Cardiac fibroblast (primary cell): ENCODE results near the gene UBE3A.

Experiments
- DNase-seq, 2 donors: peaks; one replicate each; pipeline versions ENCODE4 v3.0.0 to v3.0.0-alpha.2; 2010; ENCODE audit warnings: low read depth in 2 of 2
- H3K4me3 ChIP-seq, 2 donors: replicated peaks in 1 of 2; 1 replicate in 1 of 2; 2 replicates in 1 of 2; pipeline ENCODE4 v1.5.1; 2011; ENCODE audit warnings: low read depth in 2 of 2, low read length in 2 of 2, mild to moderate bottlenecking in 2 of 2, moderate library complexity in 1 of 2
- CTCF ChIP-seq: IDR thresholded peaks from one replicate; pipeline ENCODE4 v1.5.1; 2011; ENCODE audit warnings: low read depth, mild to moderate bottlenecking, low read length, inconsistent platforms

The UBE3A gene

GRCh38 chr15:25287823-25288222 is 151.0 kb downstream of the UBE3A start:
- H3K4me3 ChIP-seq = no peak overlapping the region
- no peak for TF ChIP-seq CTCF
- no peak for DNase-seq
